ENCODE data around the gene KCNE3.

DNA sequence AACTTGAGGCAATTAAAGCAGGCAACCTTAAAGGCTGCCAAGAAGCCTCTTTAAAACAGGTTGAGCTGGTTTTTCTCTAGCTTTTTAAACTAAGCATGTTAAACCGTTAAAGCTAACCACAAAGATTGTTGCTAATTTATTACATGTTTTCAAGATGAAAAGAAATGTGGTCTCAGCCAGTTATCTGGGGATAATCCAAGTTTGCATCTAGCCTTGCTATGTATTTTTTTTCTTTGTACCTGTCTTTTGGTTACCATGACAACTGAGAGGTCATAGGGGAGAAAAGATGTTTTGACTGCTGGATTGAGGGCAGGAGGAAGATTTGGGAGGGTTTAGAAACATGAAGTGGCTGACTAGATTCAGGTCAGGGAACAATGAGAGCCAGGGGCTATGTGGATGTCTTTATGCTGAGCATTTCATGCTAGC lies 50.0 kb downstream of the KCNE3 start:
- TF ChIP-seq, protein P1, sequence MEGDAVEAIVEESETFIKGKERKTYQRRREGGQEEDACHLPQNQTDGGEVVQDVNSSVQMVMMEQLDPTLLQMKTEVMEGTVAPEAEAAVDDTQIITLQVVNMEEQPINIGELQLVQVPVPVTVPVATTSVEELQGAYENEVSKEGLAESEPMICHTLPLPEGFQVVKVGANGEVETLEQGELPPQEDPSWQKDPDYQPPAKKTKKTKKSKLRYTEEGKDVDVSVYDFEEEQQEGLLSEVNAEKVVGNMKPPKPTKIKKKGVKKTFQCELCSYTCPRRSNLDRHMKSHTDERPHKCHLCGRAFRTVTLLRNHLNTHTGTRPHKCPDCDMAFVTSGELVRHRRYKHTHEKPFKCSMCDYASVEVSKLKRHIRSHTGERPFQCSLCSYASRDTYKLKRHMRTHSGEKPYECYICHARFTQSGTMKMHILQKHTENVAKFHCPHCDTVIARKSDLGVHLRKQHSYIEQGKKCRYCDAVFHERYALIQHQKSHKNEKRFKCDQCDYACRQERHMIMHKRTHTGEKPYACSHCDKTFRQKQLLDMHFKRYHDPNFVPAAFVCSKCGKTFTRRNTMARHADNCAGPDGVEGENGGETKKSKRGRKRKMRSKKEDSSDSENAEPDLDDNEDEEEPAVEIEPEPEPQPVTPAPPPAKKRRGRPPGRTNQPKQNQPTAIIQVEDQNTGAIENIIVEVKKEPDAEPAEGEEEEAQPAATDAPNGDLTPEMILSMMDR (conservative IDR thresholded peaks at IDR 0.05; ENCODE audit: low read depth in 2 of 2): no peak
- TF ChIP-seq EZH2 (IDR thresholded peaks at IDR 0.05; ENCODE audit: low read depth, unreplicated experiment) (no peak), POLR2AphosphoS5 (IDR thresholded peaks at IDR 0.05; ENCODE audit: low read depth) (no peak), CREB1 (CRISPR knock-in tag; IDR thresholded peaks at IDR 0.05; ENCODE audit: low read depth) (no peak), ETS1 (IDR thresholded peaks at IDR 0.05) (no peak), REST (IDR thresholded peaks at IDR 0.05; ENCODE audit: unreplicated experiment) (no peak), EZH2phosphoT487 (IDR thresholded peaks at IDR 0.05; ENCODE audit: unreplicated experiment) (no peak), NANOG (IDR thresholded peaks at IDR 0.05; ENCODE audit: borderline replicate concordance) (no peak), STAT1 (IDR thresholded peaks at IDR 0.05; ENCODE audit: unreplicated experiment) (no peak)
